Measurements from ENCODE around the gene TTL. TPM values are rescaled to one million over a fixed set of nuclear protein-coding genes. Genes with fewer than 3 reads are reported as not detected.
A peak's percentile ranks its signal among the peaks of the same experiment; 100 is the strongest.

Gene TTL
- total and polyA plus RNA-seq, 2 experiments from 2014 or later, result 26.3 to 29.7 TPM

- Histone ChIP-seq H3K36me3 (no peaks in the 10 kb centered on the region), H3K4me1 (ENCODE audit: low read depth) (no peaks in the 10 kb centered on the region), H3K9me3 (ENCODE audit: low read depth) (no peaks in the 10 kb centered on the region), H3K27ac (no peak overlapping the region), H3K27me3 (no peaks in the 10 kb centered on the region), H3K4me3 (no peak overlapping the region)
- no peak for DNase-seq (ENCODE audit: low read depth in 1 of 2, low spot score in 1 of 2)
- TF ChIP-seq CTCF (IDR thresholded peaks at IDR 0.05; ENCODE audit: low read depth, low read length), result no peak
These were observed 59.0 kb downstream of the TTL start for GRCh38 chr2:112540906-112541305.

- H3K9me3 ChIP-seq (ENCODE audit: low read depth), result no peaks in the 10 kb centered on the region
- no peaks in the 10 kb centered on the region for H3K27me3 ChIP-seq
- H3K36me3 ChIP-seq, result no peaks in the 10 kb centered on the region
- H3K4me3 ChIP-seq, result peak overlapping the region; percentile 70
- H3K27ac ChIP-seq, result peak overlapping the region; percentile 92
- TF ChIP-seq CTCF (IDR thresholded peaks at IDR 0.05; ENCODE audit: low read depth, low read length), result no peak
- peak; percentile 67 to 72 for DNase-seq (ENCODE audit: low read depth in 1 of 2, low spot score in 1 of 2)
- no peaks in the 10 kb centered on the region for H3K4me1 ChIP-seq (ENCODE audit: low read depth)
These were observed 59.6 kb downstream of the TTL start for GRCh38 chr2:112541315-112542122.

GRCh38 chr2:112542123-112542983 lies 60.4 kb downstream of the TTL start, which contains the start of gene POLR1B:
POLR1B (plus strand) TSS chr2:112542465; CDS start chr2:112542495, 30 bp downstream.
- no peak for TF ChIP-seq CTCF (IDR thresholded peaks at IDR 0.05; ENCODE audit: low read depth, low read length)
- peak within 1 kb of the TSS; percentile 70 for H3K4me3 ChIP-seq
- DNase-seq (ENCODE audit: low read depth in 1 of 2, low spot score in 1 of 2), result peak; percentile 79 to 88
- H3K4me1 ChIP-seq (ENCODE audit: low read depth), result no peaks in the 10 kb centered on the region
- no peaks in the 10 kb centered on the region for H3K9me3 ChIP-seq (ENCODE audit: low read depth)
- H3K27ac ChIP-seq, result peak within 1 kb of the TSS; percentile 92
- peaks cover 6% of the 10 kb centered on the region for H3K36me3 ChIP-seq
- no peaks in the 10 kb centered on the region for H3K27me3 ChIP-seq

- H3K4me3 ChIP-seq, result peak overlapping the region; percentile 70
- no peaks in the 10 kb centered on the region for H3K9me3 ChIP-seq (ENCODE audit: low read depth)
- no peak overlapping the region for H3K27ac ChIP-seq
- H3K27me3 ChIP-seq, result no peaks in the 10 kb centered on the region
- no peaks in the 10 kb centered on the region for H3K4me1 ChIP-seq (ENCODE audit: low read depth)
- peak; percentile 6 to 8 for DNase-seq (ENCODE audit: low read depth in 1 of 2, low spot score in 1 of 2)
- no peak for TF ChIP-seq CTCF (IDR thresholded peaks at IDR 0.05; ENCODE audit: low read depth, low read length)
- H3K36me3 ChIP-seq, result peaks cover 10% of the 10 kb centered on the region
These were observed 61.2 kb downstream of the TTL start for GRCh38 chr2:112542984-112543661.

GRCh38 chr2:112547333-112547732 lies 65.4 kb downstream of the TTL start:
- DNase-seq (ENCODE audit: low read depth in 1 of 2, low spot score in 1 of 2), result peak in 1 of 2 donors; percentile 90
- Histone ChIP-seq H3K9me3 (ENCODE audit: low read depth) (no peaks in the 10 kb centered on the region), H3K27me3 (no peaks in the 10 kb centered on the region), H3K4me1 (ENCODE audit: low read depth) (no peaks in the 10 kb centered on the region), H3K36me3 (peaks cover 41% of the 10 kb centered on the region), H3K27ac (no peak overlapping the region), H3K4me3 (no peak overlapping the region)
- no peak for TF ChIP-seq CTCF (IDR thresholded peaks at IDR 0.05; ENCODE audit: low read depth, low read length)

Measured in cardiac muscle cell (in vitro differentiated cells and primary cell).